IMR-90 (cell line): Measurements from ENCODE around the gene CNFN. TPM values are rescaled to one million over a fixed set of nuclear protein-coding genes. Genes with fewer than 3 reads are reported as not detected.

Experiments
- ATAC-seq: fragments of 200-7000 bp; cut with Tn5 transposase; 2 replicates; pipeline ENCODE4 v1.9.1; 2020; ENCODE audit warnings: low read depth, mild to moderate bottlenecking, moderate library complexity
- BruUV-seq: library from RNA; stranded (reverse); fragments of 400-500 nt; replicated peaks from 2 replicates; lab custom pipeline; 2021; lab: Mats Ljungman, UMichigan
- CTCF ChIA-PET: fragments of 300-600 bp; formaldehyde crosslinking; extraction: SDS; loops from one replicate; lab custom pipeline; 2021; ENCODE audit warnings: antibody characterized with exemption; lab: Yijun Ruan, JAX
- POLR2A ChIA-PET: fragments of 300-600 bp; sonication (Branson Sonifier 250); formaldehyde crosslinking; loops from one replicate; lab custom pipeline; 2022; ENCODE audit warnings: antibody characterized with exemption; ENCODE audit not compliant: unreplicated experiment; lab: Charles Lee
- DNase-seq: peaks from one replicate; pipeline ENCODE4 v3.0.0; 2013
- H2AFZ ChIP-seq: replicated peaks from 2 replicates; pipeline ENCODE3; 2013; ENCODE audit warnings: low read length, mild to moderate bottlenecking; ENCODE audit not compliant: poor library complexity
- H2AK5ac ChIP-seq: 2 replicates; pipeline ENCODE4 v1.6.1; 2013; ENCODE audit warnings: low read depth, low read length, inconsistent platforms
- H2AK9ac ChIP-seq: replicated peaks from 2 replicates; pipeline ENCODE3; 2013; ENCODE audit warnings: mild to moderate bottlenecking, low read depth, low read length, moderate library complexity; ENCODE audit not compliant: poor library complexity
- H2BK120ac ChIP-seq: 2 replicates; pipeline ENCODE4 v1.6.1; 2013; ENCODE audit warnings: low read depth, low read length, inconsistent platforms
- H2BK15ac ChIP-seq: 3 replicates; pipeline ENCODE4 v1.6.1; 2013; ENCODE audit warnings: low read depth, low read length, inconsistent platforms
- H2BK20ac ChIP-seq: 2 replicates; pipeline ENCODE4 v1.6.1; 2013; ENCODE audit warnings: low read depth, mild to moderate bottlenecking, inconsistent platforms, low read length, moderate library complexity
- H2BK5ac ChIP-seq: 2 replicates; pipeline ENCODE4 v1.6.1; 2013; ENCODE audit warnings: mild to moderate bottlenecking, low read depth, low read length, inconsistent platforms; ENCODE audit not compliant: poor library complexity, severe bottlenecking
- H3K14ac ChIP-seq: replicated peaks from 2 replicates; pipeline ENCODE4 v1.6.1; 2013; ENCODE audit warnings: low read depth, low read length, inconsistent platforms
- H3K18ac ChIP-seq: 2 replicates; pipeline ENCODE4 v1.6.1; 2013; ENCODE audit warnings: low read depth, low read length, control low read depth
- H3K23ac ChIP-seq: 2 replicates; pipeline ENCODE4 v1.6.1; 2013; ENCODE audit warnings: low read depth, low read length, inconsistent platforms
- H3K27ac ChIP-seq: 2 replicates; pipeline ENCODE4 v1.5.1; 2013; ENCODE audit warnings: mild to moderate bottlenecking, control low read depth, low read length; ENCODE audit not compliant: insufficient read depth
- H3K27me3 ChIP-seq: 2 replicates; pipeline ENCODE4 v1.6.1; 2013; ENCODE audit warnings: low read length; ENCODE audit not compliant: control insufficient read depth, insufficient read depth
- H3K36me3 ChIP-seq: 2 replicates; pipeline ENCODE4 v1.6.1; 2013; ENCODE audit warnings: low read length, mixed read lengths; ENCODE audit not compliant: control insufficient read depth, insufficient read depth
- H3K4ac ChIP-seq: 2 replicates; pipeline ENCODE4 v1.6.1; 2013; ENCODE audit warnings: low read depth, low read length, inconsistent platforms
- H3K4me1 ChIP-seq: 2 replicates; pipeline ENCODE4 v1.6.1; 2013; ENCODE audit warnings: low read length, mixed read lengths; ENCODE audit not compliant: control insufficient read depth, insufficient read depth
- H3K4me2 ChIP-seq: 2 replicates; pipeline ENCODE4 v1.6.1; 2013; ENCODE audit warnings: low read depth, mild to moderate bottlenecking, control low read depth, low read length, moderate library complexity
- H3K4me3 ChIP-seq: 2 replicates; pipeline ENCODE4 v1.5.1; 2013; ENCODE audit warnings: low read depth, mild to moderate bottlenecking, control low read depth, low read length, moderate library complexity; ENCODE audit not compliant: insufficient read depth
- H3K56ac ChIP-seq: 2 replicates; pipeline ENCODE4 v1.6.1; 2013; ENCODE audit warnings: low read length, inconsistent platforms; ENCODE audit not compliant: insufficient read depth; ENCODE audit errors: extremely low read depth
- H3K79me1 ChIP-seq, 2 experiments: 2 replicates each; pipeline ENCODE4 v1.6.1; 2013; ENCODE audit warnings: low read length in 2 of 2, inconsistent platforms in 1 of 2, low read depth in 1 of 2
- H3K9ac ChIP-seq: 2 replicates; pipeline ENCODE4 v1.6.1; 2013; ENCODE audit warnings: low read depth, low read length, control low read depth
- H3K9me1 ChIP-seq: 2 replicates; pipeline ENCODE4 v1.6.1; 2013; ENCODE audit warnings: low read length, inconsistent platforms; ENCODE audit not compliant: insufficient read depth
- H3K9me3 ChIP-seq: 2 replicates; pipeline ENCODE4 v1.6.1; 2013; ENCODE audit warnings: low read length; ENCODE audit not compliant: control insufficient read depth, insufficient read depth
- H4K20me1 ChIP-seq: 2 replicates; pipeline ENCODE4 v1.6.1; 2013; ENCODE audit warnings: low read length, inconsistent platforms; ENCODE audit not compliant: insufficient read depth
- H4K5ac ChIP-seq: 2 replicates; pipeline ENCODE4 v1.6.1; 2013; ENCODE audit warnings: mild to moderate bottlenecking, low read depth, low read length, control low read depth
- H4K8ac ChIP-seq, 2 experiments: 2 replicates each; pipeline ENCODE4 v1.6.1; 2013; ENCODE audit warnings: low read depth in 2 of 2, low read length in 2 of 2, control low read depth in 1 of 2, inconsistent platforms in 1 of 2
- H4K91ac ChIP-seq: 2 replicates; pipeline ENCODE4 v1.6.1; 2013; ENCODE audit warnings: low read depth, low read length, inconsistent platforms; ENCODE audit not compliant: insufficient read depth
- BHLHE40 ChIP-seq: fragments of 150-350 bp; IDR thresholded peaks from 2 replicates; pipeline ENCODE4 v1.6.1; 2016; ENCODE audit warnings: mild to moderate bottlenecking, low read depth, low read length
- ELK1 ChIP-seq: fragments of 150-350 bp; IDR thresholded peaks from 2 replicates; pipeline ENCODE4 v1.6.1; 2016; ENCODE audit warnings: low read depth, mild to moderate bottlenecking, low read length, moderate library complexity, borderline replicate concordance
- NFE2L2 ChIP-seq: fragments of 150-350 bp; IDR thresholded peaks from 2 replicates; pipeline ENCODE4 v1.6.1; 2016; ENCODE audit warnings: low read depth, mild to moderate bottlenecking, low read length
- RAD21 ChIP-seq: IDR thresholded peaks from 2 replicates; pipeline ENCODE4 v1.6.1; 2012; ENCODE audit warnings: low read length, improper control_type of control experiment
- RCOR1 ChIP-seq: IDR thresholded peaks from 2 replicates; pipeline ENCODE4 v1.6.1; 2012; ENCODE audit warnings: mild to moderate bottlenecking, low read length, improper control_type of control experiment; ENCODE audit not compliant: insufficient replicate concordance
- WGBS, 2 experiments: methylation state at CpG; one replicate each; pipeline versions ENCODE4 v1.1.5 to v1.1.7; 2013; ENCODE audit warnings: missing lambda C conversion rate in 2 of 2; ENCODE audit not compliant: insufficient read length in 1 of 2; ENCODE audit errors: extremely low coverage in 2 of 2; 5-methylcytosine and 5-hydroxymethylcytosine counted together
- dilution Hi-C: fragments of 300-500 bp; cut with HindIII; formaldehyde crosslinking; loops from one replicate; pipeline ENCODE4 v1.14.3; 2018; ENCODE audit warnings: low sequenced_read_pairs; ENCODE audit not compliant: unreplicated experiment
- in situ Hi-C: fragments of 300-500 bp; cut with MboI; formaldehyde crosslinking; loops from 3 replicates; pipeline ENCODE4 v1.14.3; 2019; ENCODE audit warnings: low sequenced_read_pairs, inconsistent platforms, mixed read lengths
- intact Hi-C: fragments of 100-400 bp; cut with micrococcal nuclease; formaldehyde crosslinking; loops from 2 replicates; pipeline ENCODE4 v1.10.0; 2022
- polyA plus RNA-seq, 3 experiments: library from polyadenylated mRNA; depleted of rRNA; stranded (reverse); fragments of >200 nt; gene quantifications; 2 replicates each; pipeline ENCODE4 v1.2.3, GENCODE V29; 2012; ENCODE audit warnings: low replicate concordance in 1 of 3
- total RNA-seq: library from RNA; depleted of rRNA; stranded (reverse); fragments of >200 nt; gene quantifications from 2 replicates; pipeline ENCODE4 v1.2.3, GENCODE V29; 2012

CNFN gene
- total and polyA plus RNA-seq, 2 of the 4 experiments (the other 2 are of a cell fraction), result 1.2 TPM; not detected in 1

GRCh38 chr19:42435316-42435715 is 45.2 kb upstream of the CNFN start:
- Histone ChIP-seq H4K20me1 (no peaks in the 10 kb centered on the region), H3K23ac (no peak overlapping the region), H2BK5ac (no peak overlapping the region), H3K56ac (no peak overlapping the region), H3K4me1 (no peaks in the 10 kb centered on the region), H2AFZ (no peak overlapping the region), H3K9me3 (no peaks in the 10 kb centered on the region), H2BK15ac (no peak overlapping the region), H3K14ac (no peak overlapping the region), H3K36me3 (no peaks in the 10 kb centered on the region), H3K4me3 (no peak overlapping the region), H2BK120ac (no peak overlapping the region), H4K91ac (no peak overlapping the region), H3K4me2 (no peak overlapping the region), H3K18ac (no peak overlapping the region), H3K27me3 (no peaks in the 10 kb centered on the region; the same call in 1 of the 2 replicates), H3K9me1 (peaks cover 3% of the 10 kb centered on the region; the same call in 1 of the 2 replicates), H4K5ac (no peak overlapping the region), H4K8ac (no peak overlapping the region), H3K4ac (no peak overlapping the region), H3K9ac (no peak overlapping the region), H3K79me1 (no peaks in the 10 kb centered on the region), H2BK20ac (no peak overlapping the region), H2AK5ac (no peak overlapping the region), H2AK9ac (no peak overlapping the region), H3K27ac (no peak overlapping the region)
- DNase-seq (no peak), ATAC-seq (no peak)
- WGBS, 2 experiments, result no CpG with 5 or more reads among the region's 6 CpGs
- CTCF ChIA-PET, result no interaction called here
- no TSS peak for BruUV-seq
- dilution Hi-C loops (no loop called here), intact Hi-C loops (no loop called here), in situ Hi-C loops (no loop called here)
- POLR2A ChIA-PET, result no interaction called here
- TF ChIP-seq BHLHE40 (no peak), NFE2L2 (no peak), ELK1 (no peak), RCOR1 (no peak), RAD21 (no peak)
